Gastroesophageal sphincter (tissue), 4 donors: ENCODE results near the gene ARHGEF37. TPM values are rescaled to one million over a fixed set of nuclear protein-coding genes. Genes with fewer than 3 reads are reported as not detected.
A peak's percentile ranks its signal among the peaks of the same experiment; 100 is the strongest.

Experiments used
- ATAC-seq: fragments of 150-250 bp; one replicate; pipeline ENCODE4 v1.9.1; 2016; ENCODE audit warnings: mild to moderate bottlenecking, moderate library complexity
- H3K27ac ChIP-seq, 4 donors: fragments of 200-600 bp; sonication (generic) in 3 of 4; 1 replicate in 3 of 4; 2 replicates in 1 of 4; pipeline ENCODE4 v1.5.1; 2016 to 2019
- H3K27me3 ChIP-seq: fragments of 200-600 bp; sonication (generic); one replicate; pipeline ENCODE4 v1.5.1; 2019
- H3K36me3 ChIP-seq, 2 donors: fragments of 200-600 bp; sonication (generic); one replicate each; pipeline ENCODE4 v1.5.1; 2019; ENCODE audit warnings: control low read depth in 1 of 2
- H3K4me1 ChIP-seq, 3 donors: fragments of 200-600 bp; sonication (generic); 1 replicate in 2 of 3; 2 replicates in 1 of 3; pipeline ENCODE4 v1.5.1; 2016 to 2019; ENCODE audit warnings: control low read depth in 2 of 3
- H3K4me3 ChIP-seq, 2 donors: fragments of 200-600 bp; sonication (generic); one replicate each; pipeline ENCODE4 v1.5.1; 2019; ENCODE audit warnings: mild to moderate bottlenecking in 1 of 2, moderate library complexity in 1 of 2
- H3K9me3 ChIP-seq, 3 donors: fragments of 200-600 bp; sonication (generic); one replicate each; pipeline ENCODE4 v1.5.1; 2017 to 2019; ENCODE audit warnings: control low read depth in 2 of 3
- CTCF ChIP-seq, 4 experiments: fragments of 200-600 bp in 2 of 4; fragments of 450-650 bp in 2 of 4; sonication (generic) in 1 of 4; IDR thresholded peaks; one replicate each; pipeline ENCODE4 v1.5.1; 2017 to 2019; ENCODE audit warnings: antibody characterized with exemption in 4 of 4, mild to moderate bottlenecking in 2 of 4, moderate library complexity in 2 of 4
- EP300 ChIP-seq: sonication (generic); formaldehyde crosslinking; IDR thresholded peaks from one replicate; pipeline ENCODE4 v1.6.1; 2017; ENCODE audit warnings: antibody characterized with exemption, mild to moderate bottlenecking
- POLR2A ChIP-seq, 2 donors: fragments of 450-650 bp; IDR thresholded peaks; one replicate each; pipeline ENCODE4 v1.6.1; 2017; ENCODE audit warnings: antibody characterized with exemption in 2 of 2, mild to moderate bottlenecking in 2 of 2, moderate library complexity in 1 of 2
- POLR2AphosphoS5 ChIP-seq: sonication (generic); formaldehyde crosslinking; IDR thresholded peaks from one replicate; pipeline ENCODE4 v1.6.1; 2017; ENCODE audit warnings: antibody characterized with exemption
- WGBS, 2 donors: methylation state at CpG; one replicate each; pipeline ENCODE4 v1.1.5; 2018; ENCODE audit warnings: low coverage in 1 of 2; 5-methylcytosine and 5-hydroxymethylcytosine counted together
- total RNA-seq, 4 donors: library from RNA; depleted of rRNA; stranded (reverse); fragments of >200 nt; gene quantifications; one replicate each; pipeline ENCODE4 v1.1.0, GENCODE V29; 2016

Gene ARHGEF37
- total RNA-seq, 4 donors from 2014 or later: 13.5 to 30.6 (median 20.1) TPM

GRCh38 chr5:149638546-149639241 is 57.4 kb downstream of the ARHGEF37 start:
- no peak for TF ChIP-seq CTCF (IDR thresholded peaks at IDR 0.05)
- no peak for TF ChIP-seq POLR2A (IDR thresholded peaks at IDR 0.05)
- Histone ChIP-seq H3K27me3 (no peaks in the 10 kb centered on the region), H3K4me1 (peaks cover 0 to 12% (median 0%) of the 10 kb centered on the region in 3 donors), H3K36me3 (peaks cover 0 to 2% of the 10 kb centered on the region in 2 donors), H3K4me3 (no peak overlapping the region), H3K9me3 (no peaks in the 10 kb centered on the region), H3K27ac (no peak overlapping the region)
- WGBS, 2 donors: 50 to 90% methylated on average over 2 of the region's 9 CpGs
- ATAC-seq: no peak

GRCh38 chr5:149639737-149640136 is 58.4 kb downstream of the ARHGEF37 start:
- TF ChIP-seq EP300 (no peak), POLR2A (IDR thresholded peaks at IDR 0.05) (no peak), POLR2AphosphoS5 (no peak), CTCF (IDR thresholded peaks at IDR 0.05) (no peak)
- no peak overlapping the region for H3K27ac ChIP-seq
- ATAC-seq: no peak

GRCh38 chr5:149640350-149640999 is 59.2 kb downstream of the ARHGEF37 start:
- Histone ChIP-seq H3K4me3 (no peak overlapping the region), H3K36me3 (no peaks in the 10 kb centered on the region), H3K27ac (peak overlapping the region in 2 of 4 donors; percentile 30 to 45), H3K9me3 (no peaks in the 10 kb centered on the region), H3K4me1 (peaks cover 0 to 12% (median 0%) of the 10 kb centered on the region in 3 donors), H3K27me3 (no peaks in the 10 kb centered on the region)
- 48 to 60% methylated on average over 2 to 3 of the region's 7 CpGs for WGBS, 2 donors
- ATAC-seq: no peak
- no peak for TF ChIP-seq POLR2AphosphoS5
- TF ChIP-seq POLR2A (IDR thresholded peaks at IDR 0.05): no peak
- TF ChIP-seq CTCF (IDR thresholded peaks at IDR 0.05): no peak
- no peak for TF ChIP-seq EP300

More at GRCh38 chr5:149639737-149640136, 58.4 kb downstream of the ARHGEF37 start:
- Histone ChIP-seq H3K27me3 (no peaks in the 10 kb centered on the region), H3K36me3 (no peaks in the 10 kb centered on the region), H3K9me3 (no peaks in the 10 kb centered on the region), H3K4me1 (peaks cover 0 to 12% (median 0%) of the 10 kb centered on the region in 3 donors), H3K4me3 (no peak overlapping the region)

DNA sequence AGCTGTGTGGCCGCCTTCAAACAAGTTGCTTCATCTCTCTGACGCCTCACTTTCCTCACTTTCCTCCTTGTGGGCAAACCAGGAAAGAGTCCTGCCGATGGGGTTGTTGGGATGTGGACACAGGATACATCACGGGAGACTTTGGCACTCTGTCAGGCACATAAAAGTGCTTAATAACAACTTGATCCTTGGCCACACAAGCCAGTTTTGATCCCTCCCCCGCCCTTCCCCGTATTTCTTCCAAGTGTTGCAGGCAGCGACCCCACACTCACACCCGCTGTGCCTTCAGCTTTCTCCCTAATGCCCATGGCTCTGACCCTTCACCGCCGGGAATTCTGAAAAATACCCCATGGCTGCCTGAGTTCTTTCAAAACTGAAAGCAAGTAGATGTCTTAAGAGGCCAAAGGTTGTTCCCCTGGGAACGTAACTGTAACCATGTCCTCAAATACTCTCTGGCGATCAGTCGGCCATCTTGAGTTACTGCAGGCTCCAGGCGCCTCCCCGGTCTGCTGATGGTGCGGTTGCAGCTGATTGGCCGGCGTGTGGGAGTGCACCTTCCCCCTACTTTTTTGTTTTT is 59.8 kb downstream of the ARHGEF37 start:
- Histone ChIP-seq H3K36me3 (no peaks in the 10 kb centered on the region), H3K4me1 (peaks cover 0 to 12% (median 0%) of the 10 kb centered on the region in 3 donors), H3K4me3 (peak overlapping the region in 1 of 2 donors; percentile 3), H3K27me3 (no peaks in the 10 kb centered on the region), H3K27ac (peak overlapping the region in 3 of 4 donors; percentile 26 to 45 (median 30)), H3K9me3 (no peaks in the 10 kb centered on the region)
- peak; percentile 34 for ATAC-seq
- TF ChIP-seq EP300 (no peak), CTCF (IDR thresholded peaks at IDR 0.05) (no peak), POLR2AphosphoS5 (peak; percentile 20), POLR2A (IDR thresholded peaks at IDR 0.05) (no peak)
- WGBS, 2 donors: 54 to 61% methylated on average over 10 to 17 of the region's 18 CpGs
